DOHH2 (cell line): ENCODE results near the gene HPSE2.
A peak's percentile ranks its signal among the peaks of the same experiment; 100 is the strongest.
"Not testable (repeated sequence)": the region's sequence is repeated elsewhere in the genome, so short reads cannot be mapped to it uniquely, and the experiment has no call there.

Experiments
- H3F3A ChIP-seq: fragments of 200-600 bp; sonication (generic), shearing (Covaris generic); 2 replicates; pipeline ENCODE4 v1.6.0; 2016; ENCODE audit warnings: antibody characterized with exemption, mild to moderate bottlenecking; ENCODE audit not compliant: control insufficient read depth, insufficient read depth
- H3K27ac ChIP-seq: fragments of 200-600 bp; sonication (generic); 2 replicates; pipeline ENCODE4 v1.5.1; 2014; ENCODE audit warnings: low read depth, mild to moderate bottlenecking, low read length, moderate library complexity
- H3K27me3 ChIP-seq: fragments of 200-600 bp; sonication (generic); 2 replicates; pipeline ENCODE4 v1.6.1; 2014; ENCODE audit warnings: mild to moderate bottlenecking, low read length, mixed read lengths; ENCODE audit not compliant: control insufficient read depth
- H3K36me3 ChIP-seq: fragments of 200-600 bp; sonication (generic); 2 replicates; pipeline ENCODE4 v1.6.1; 2014; ENCODE audit warnings: mild to moderate bottlenecking, low read length, moderate library complexity, mixed read lengths; ENCODE audit not compliant: control insufficient read depth
- H3K4me1 ChIP-seq: fragments of 200-600 bp; sonication (generic); 2 replicates; pipeline ENCODE4 v1.6.1; 2014; ENCODE audit warnings: mild to moderate bottlenecking, low read length, mixed read lengths; ENCODE audit not compliant: control insufficient read depth
- H3K4me2 ChIP-seq: fragments of 200-600 bp; sonication (generic); 2 replicates; pipeline ENCODE4 v1.6.0; 2014; ENCODE audit warnings: mild to moderate bottlenecking, low read length, moderate library complexity
- H3K4me3 ChIP-seq: fragments of 200-600 bp; sonication (generic); 2 replicates; pipeline ENCODE4 v1.5.1; 2014; ENCODE audit warnings: mild to moderate bottlenecking, low read length, mixed read lengths
- H3K79me2 ChIP-seq: fragments of 200-600 bp; sonication (generic); 2 replicates; pipeline ENCODE4 v1.6.1; 2014; ENCODE audit warnings: mild to moderate bottlenecking, low read length, mixed read lengths; ENCODE audit not compliant: control insufficient read depth
- H3K9me2 ChIP-seq: fragments of 200-600 bp; sonication (generic); replicated peaks from 2 replicates; pipeline ENCODE4 v1.6.1; 2014; ENCODE audit warnings: mild to moderate bottlenecking, low read length, mixed read lengths; ENCODE audit not compliant: control insufficient read depth
- H3K9me3 ChIP-seq: fragments of 200-600 bp; sonication (generic); 2 replicates; pipeline ENCODE4 v1.6.1; 2014; ENCODE audit warnings: antibody characterized with exemption, low read length, mixed read lengths; ENCODE audit not compliant: control insufficient read depth, insufficient read depth
- H4K20me1 ChIP-seq: fragments of 200-600 bp; sonication (generic); 2 replicates; pipeline ENCODE4 v1.6.0; 2014; ENCODE audit warnings: low read depth, mild to moderate bottlenecking, antibody characterized with exemption, low read length, moderate library complexity; ENCODE audit not compliant: control insufficient read depth, insufficient read depth
- EZH2phosphoT487 ChIP-seq: fragments of 200-600 bp; sonication (generic); IDR thresholded peaks from 2 replicates; pipeline ENCODE4 v1.6.1; 2017; ENCODE audit warnings: borderline replicate concordance, mild to moderate bottlenecking, antibody characterized with exemption, low read length, moderate library complexity, mixed read lengths
- TF ChIP-seq, protein P1 (sequence below): fragments of 200-600 bp; sonication (generic); IDR thresholded peaks from one replicate; pipeline ENCODE4 v1.5.1; 2014; ENCODE audit warnings: antibody characterized with exemption, mild to moderate bottlenecking, low read depth, low read length; ENCODE audit not compliant: poor library complexity, severe bottlenecking

The HPSE2 gene

DNA sequence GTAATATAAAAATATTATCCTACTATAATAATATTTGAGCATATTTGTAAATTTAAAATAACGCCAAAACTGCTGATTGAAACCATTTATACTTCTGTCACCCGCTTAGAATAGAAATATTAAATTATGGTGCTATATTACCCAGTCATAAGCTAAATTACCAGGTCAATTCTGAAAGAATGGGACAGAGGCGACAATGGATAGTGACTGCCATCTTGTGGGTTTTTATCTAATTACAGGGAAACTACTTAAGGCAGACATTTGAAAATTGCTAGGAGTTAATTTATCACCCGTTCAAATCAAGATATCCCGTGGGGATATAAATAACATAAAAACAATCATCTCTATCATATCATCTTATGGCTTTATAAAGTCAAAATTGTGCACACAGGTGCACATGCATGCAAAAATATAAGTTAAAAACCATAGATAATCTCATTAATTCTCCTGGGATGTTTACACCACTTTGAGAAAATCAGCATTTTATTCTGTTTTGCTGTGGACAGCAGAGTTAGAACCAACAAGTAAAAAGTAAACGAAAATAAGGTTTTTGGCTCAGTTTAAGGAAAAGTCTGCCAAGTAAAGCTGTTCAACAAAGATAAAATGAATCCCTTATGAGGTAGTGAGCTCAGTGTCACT, 41.3 kb upstream of the HPSE2 start:
- H3K27me3 ChIP-seq: peaks cover 8% of the 10 kb centered on the region
- H3K79me2 ChIP-seq: no peaks in the 10 kb centered on the region
- no peaks in the 10 kb centered on the region for H3K36me3 ChIP-seq
- H4K20me1 ChIP-seq: no peaks in the 10 kb centered on the region
- H3K4me1 ChIP-seq: peaks cover 9% of the 10 kb centered on the region
- H3F3A ChIP-seq: no peaks in the 10 kb centered on the region
- no peaks in the 10 kb centered on the region for H3K9me3 ChIP-seq
- H3K4me2 ChIP-seq: no peak overlapping the region
- TF ChIP-seq, protein P1, sequence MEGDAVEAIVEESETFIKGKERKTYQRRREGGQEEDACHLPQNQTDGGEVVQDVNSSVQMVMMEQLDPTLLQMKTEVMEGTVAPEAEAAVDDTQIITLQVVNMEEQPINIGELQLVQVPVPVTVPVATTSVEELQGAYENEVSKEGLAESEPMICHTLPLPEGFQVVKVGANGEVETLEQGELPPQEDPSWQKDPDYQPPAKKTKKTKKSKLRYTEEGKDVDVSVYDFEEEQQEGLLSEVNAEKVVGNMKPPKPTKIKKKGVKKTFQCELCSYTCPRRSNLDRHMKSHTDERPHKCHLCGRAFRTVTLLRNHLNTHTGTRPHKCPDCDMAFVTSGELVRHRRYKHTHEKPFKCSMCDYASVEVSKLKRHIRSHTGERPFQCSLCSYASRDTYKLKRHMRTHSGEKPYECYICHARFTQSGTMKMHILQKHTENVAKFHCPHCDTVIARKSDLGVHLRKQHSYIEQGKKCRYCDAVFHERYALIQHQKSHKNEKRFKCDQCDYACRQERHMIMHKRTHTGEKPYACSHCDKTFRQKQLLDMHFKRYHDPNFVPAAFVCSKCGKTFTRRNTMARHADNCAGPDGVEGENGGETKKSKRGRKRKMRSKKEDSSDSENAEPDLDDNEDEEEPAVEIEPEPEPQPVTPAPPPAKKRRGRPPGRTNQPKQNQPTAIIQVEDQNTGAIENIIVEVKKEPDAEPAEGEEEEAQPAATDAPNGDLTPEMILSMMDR: peak; percentile 6
- no peak for TF ChIP-seq EZH2phosphoT487
- no peak overlapping the region for H3K27ac ChIP-seq
- no peaks in the 10 kb centered on the region for H3K9me2 ChIP-seq
- H3K4me3 ChIP-seq: no peak overlapping the region

DNA sequence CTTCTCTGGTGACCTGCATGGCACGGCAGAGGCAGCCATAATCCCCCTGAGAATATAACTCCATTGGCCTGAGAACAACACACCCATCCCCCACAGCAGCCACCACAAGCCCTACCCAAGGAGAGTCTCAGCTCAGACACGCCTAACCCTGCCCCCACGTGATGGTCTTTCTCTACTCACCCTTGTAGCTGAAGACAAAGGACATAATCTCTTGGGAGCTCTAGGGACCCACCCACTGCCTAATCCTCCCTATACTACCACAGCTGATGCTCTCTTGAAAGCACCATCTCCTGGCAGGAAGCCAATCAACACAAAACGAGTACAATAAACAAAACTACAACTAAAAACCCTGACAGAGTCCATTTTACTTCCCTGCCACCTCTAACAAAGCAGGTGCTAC, 30.7 kb upstream of the HPSE2 start:
- Histone ChIP-seq H3K27me3 (no peaks in the 10 kb centered on the region), H3K9me3 (no peaks in the 10 kb centered on the region; the same call in 1 of the 2 replicates), H3K36me3 (no peaks in the 10 kb centered on the region), H3F3A (no peaks in the 10 kb centered on the region), H3K4me3 (no peak overlapping the region), H3K9me2 (no peaks in the 10 kb centered on the region), H3K79me2 (no peaks in the 10 kb centered on the region), H4K20me1 (no peaks in the 10 kb centered on the region), H3K4me1 (no peaks in the 10 kb centered on the region; the same call in 1 of the 2 replicates), H3K27ac (no peak overlapping the region), H3K4me2 (no peak overlapping the region)
- no peak for TF ChIP-seq EZH2phosphoT487
- TF ChIP-seq, protein P1: no peak

DNA sequence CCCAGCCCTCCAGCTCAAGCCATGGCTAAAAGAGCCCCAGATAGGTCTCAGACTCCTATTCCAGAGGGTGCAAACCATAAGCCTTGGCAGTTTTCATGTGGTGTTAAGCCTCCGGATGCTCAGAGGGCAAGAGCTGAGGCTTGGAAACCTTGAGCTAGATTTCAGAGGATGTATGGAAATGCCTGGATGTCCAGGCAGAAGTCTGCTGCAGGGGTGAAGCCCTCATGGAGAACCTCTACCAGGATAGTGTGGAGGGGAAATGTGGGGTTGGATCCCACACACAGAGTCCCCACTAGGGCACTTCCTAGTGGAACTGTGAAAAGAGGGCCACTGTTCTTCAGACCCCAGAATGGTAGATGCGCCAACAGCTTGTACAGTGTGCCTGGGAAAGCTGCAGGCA, 13.2 kb upstream of the HPSE2 start:
- Histone ChIP-seq H3K9me3 (peaks cover 16% of the 10 kb centered on the region), H3K4me1 (peaks cover 5% of the 10 kb centered on the region), H3K4me3 (no peak overlapping the region), H3K27me3 (no peaks in the 10 kb centered on the region), H4K20me1 (no peaks in the 10 kb centered on the region), H3F3A (no peaks in the 10 kb centered on the region), H3K79me2 (no peaks in the 10 kb centered on the region), H3K27ac (no peak overlapping the region), H3K4me2 (no peak overlapping the region), H3K36me3 (no peaks in the 10 kb centered on the region), H3K9me2 (no peaks in the 10 kb centered on the region)
- TF ChIP-seq, protein P1: no peak
- no peak for TF ChIP-seq EZH2phosphoT487

DNA sequence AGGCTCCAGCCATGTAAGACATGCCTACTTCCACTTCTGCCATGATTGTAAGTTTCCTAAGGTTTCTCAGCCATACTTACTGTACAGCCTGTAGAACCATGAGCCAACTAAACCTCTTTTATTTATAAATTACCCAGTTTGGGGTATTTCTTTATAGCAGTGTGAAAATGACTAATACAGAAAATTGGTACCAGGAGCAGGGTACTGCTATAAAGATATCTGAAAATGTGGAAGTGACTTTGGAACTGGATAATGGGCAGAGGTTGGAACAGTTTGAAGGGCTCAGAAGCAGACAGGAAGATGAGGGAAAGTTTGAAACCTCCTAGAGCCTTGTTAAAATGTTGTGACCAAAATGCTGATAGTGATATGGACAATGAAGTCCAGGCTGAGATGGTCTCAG, 12.2 kb upstream of the HPSE2 start:
- not testable (repeated sequence) for H3K79me2 ChIP-seq, H3F3A ChIP-seq, H3K4me2 ChIP-seq, H3K36me3 ChIP-seq, H3K4me1 ChIP-seq, H4K20me1 ChIP-seq, H3K27ac ChIP-seq, H3K27me3 ChIP-seq, H3K9me2 ChIP-seq, H3K4me3 ChIP-seq
- peaks cover 16% of the 10 kb centered on the region for H3K9me3 ChIP-seq
